Activated naive CD4-positive, alpha-beta T cell treated with anti-CD3 and anti-CD28 coated beads for 36 hours (primary cell): Measurements from ENCODE around the gene NOSIP. TPM values are rescaled to one million over a fixed set of nuclear protein-coding genes. Genes with fewer than 3 reads are reported as not detected.

ENCODE experiments used
- CTCF ChIA-PET: fragments of 350-600 bp; sonication (Branson Sonifier 250); formaldehyde crosslinking; loops from one replicate; lab custom pipeline; 2021; ENCODE audit warnings: antibody characterized with exemption; lab: Charles Lee
- DNase-seq: peaks from one replicate; pipeline ENCODE4 v3.0.0-alpha.2; 2020
- H3K27ac Mint-ChIP-seq: one replicate; pipeline ENCODE4 v1.8.0; 2021; ENCODE audit warnings: mild to moderate bottlenecking, mixed read lengths
- H3K27me3 Mint-ChIP-seq: one replicate; pipeline ENCODE4 v1.8.0; 2021; ENCODE audit warnings: low read depth, mixed read lengths
- H3K36me3 Mint-ChIP-seq: one replicate; pipeline ENCODE4 v1.8.0; 2021; ENCODE audit warnings: low read depth, mixed read lengths
- H3K4me1 Mint-ChIP-seq: one replicate; pipeline ENCODE4 v1.8.0; 2021; ENCODE audit warnings: low read depth, mixed read lengths
- H3K4me3 Mint-ChIP-seq: one replicate; pipeline ENCODE4 v1.8.0; 2021; ENCODE audit warnings: mild to moderate bottlenecking, moderate library complexity, mixed read lengths
- H3K9me3 Mint-ChIP-seq: one replicate; pipeline ENCODE4 v1.8.0; 2021; ENCODE audit warnings: mixed read lengths
- intact Hi-C: fragments of 100-400 bp; cut with micrococcal nuclease; formaldehyde crosslinking; loops from one replicate; pipeline ENCODE4 v1.15.1; 2023
- total RNA-seq, 2 experiments: library from RNA; stranded (reverse); gene quantifications; one replicate each; pipeline ENCODE4 v1.2.3, GENCODE V29; 2021

Gene NOSIP
- total RNA-seq, 2 experiments from 2014 or later: 76.4 to 77.4 TPM

GRCh38 chr19:49538643-49539042 lies 41.7 kb downstream of the NOSIP start:
- CTCF ChIA-PET: interaction anchor here (0.8 kb wide), 1 partner anchor 8 kb away, joined by 5 read pairs; no protein-coding TSS in a partner anchor
- Mint-ChIP-seq H3K27me3 (no peaks in the 10 kb centered on the region), H3K27ac (no peak overlapping the region), H3K9me3 (no peaks in the 10 kb centered on the region), H3K4me1 (peaks cover 15% of the 10 kb centered on the region), H3K4me3 (no peak overlapping the region), H3K36me3 (no peaks in the 10 kb centered on the region)
- intact Hi-C loops: loop anchor here (5.0 kb wide), 1 partner anchor 34 kb away; no protein-coding TSS in a partner anchor
- DNase-seq: no peak

- Mint-ChIP-seq H3K36me3 (no peaks in the 10 kb centered on the region), H3K27ac (no peak overlapping the region), H3K9me3 (no peaks in the 10 kb centered on the region), H3K4me3 (no peak overlapping the region), H3K27me3 (no peaks in the 10 kb centered on the region), H3K4me1 (peaks cover 21% of the 10 kb centered on the region)
- no peak for DNase-seq
- CTCF ChIA-PET: interaction anchor here (0.6 to 4.2 kb wide), 3 partner anchors 11 to 41 kb away, joined by 3 to 34 read pairs (median 5); no protein-coding TSS in a partner anchor
- intact Hi-C loops: loop anchor here (5.0 kb wide), 1 partner anchor 35 kb away; no protein-coding TSS in a partner anchor
Observed at GRCh38 chr19:49536921-49537462, 43.4 kb downstream of the NOSIP start.

GRCh38 chr19:49534632-49535385 lies 45.5 kb downstream of the NOSIP start:
- Mint-ChIP-seq H3K9me3 (no peaks in the 10 kb centered on the region), H3K27ac (no peak overlapping the region), H3K36me3 (no peaks in the 10 kb centered on the region), H3K27me3 (no peaks in the 10 kb centered on the region), H3K4me3 (peak overlapping the region; percentile 83), H3K4me1 (peaks cover 21% of the 10 kb centered on the region)
- DNase-seq: no peak
- CTCF ChIA-PET: interaction anchor here (0.6 to 4.2 kb wide), 11 partner anchors 13 to 61 kb away, joined by 3 to 34 read pairs (median 4); no protein-coding TSS in a partner anchor
- intact Hi-C loops: loop anchor here (2.0 to 5.0 kb wide), 2 partner anchors 18 to 37 kb away; no protein-coding TSS in a partner anchor

GRCh38 chr19:49533551-49534488 lies 46.5 kb downstream of the NOSIP start:
- CTCF ChIA-PET: interaction anchor here (0.6 to 4.2 kb wide), 8 partner anchors 14 to 40 kb away, joined by 3 to 34 read pairs (median 5); no protein-coding TSS in a partner anchor
- Mint-ChIP-seq H3K9me3 (no peaks in the 10 kb centered on the region), H3K27me3 (no peaks in the 10 kb centered on the region), H3K4me1 (peaks cover 21% of the 10 kb centered on the region), H3K27ac (no peak overlapping the region), H3K36me3 (no peaks in the 10 kb centered on the region), H3K4me3 (peak overlapping the region; percentile 83)
- DNase-seq: peak; percentile 82
- intact Hi-C loops: loop anchor here (2.0 kb wide), 1 partner anchor 19 kb away; no protein-coding TSS in a partner anchor

GRCh38 chr19:49530708-49531107 lies 49.6 kb downstream of the NOSIP start:
- no peaks in the 10 kb centered on the region for H3K9me3 Mint-ChIP-seq
- DNase-seq: no peak
- H3K4me3 Mint-ChIP-seq: no peak overlapping the region
- CTCF ChIA-PET: interaction anchor here (0.5 to 1.5 kb wide), 5 partner anchors 17 to 142 kb away, joined by 3 to 9 read pairs (median 4); no protein-coding TSS in a partner anchor
- H3K36me3 Mint-ChIP-seq: no peaks in the 10 kb centered on the region
- no peaks in the 10 kb centered on the region for H3K27me3 Mint-ChIP-seq
- H3K4me1 Mint-ChIP-seq: peaks cover 35% of the 10 kb centered on the region
- intact Hi-C loops: no loop called here
- no peak overlapping the region for H3K27ac Mint-ChIP-seq

GRCh38 chr19:49528211-49528771 lies 52.1 kb downstream of the NOSIP start:
- H3K4me1 Mint-ChIP-seq: peaks cover 21% of the 10 kb centered on the region
- no peaks in the 10 kb centered on the region for H3K9me3 Mint-ChIP-seq
- DNase-seq: no peak
- H3K4me3 Mint-ChIP-seq: peak overlapping the region; percentile 68
- no peak overlapping the region for H3K27ac Mint-ChIP-seq
- CTCF ChIA-PET: interaction anchor here (0.5 to 1.3 kb wide), 5 partner anchors 14 to 43 kb away, joined by 3 to 9 read pairs (median 3); no protein-coding TSS in a partner anchor
- H3K36me3 Mint-ChIP-seq: no peaks in the 10 kb centered on the region
- no peaks in the 10 kb centered on the region for H3K27me3 Mint-ChIP-seq
- intact Hi-C loops: no loop called here

GRCh38 chr19:49524812-49525455 lies 55.4 kb downstream of the NOSIP start:
- intact Hi-C loops: no loop called here
- Mint-ChIP-seq H3K9me3 (no peaks in the 10 kb centered on the region), H3K4me1 (peaks cover 14% of the 10 kb centered on the region), H3K36me3 (no peaks in the 10 kb centered on the region), H3K4me3 (no peak overlapping the region), H3K27me3 (no peaks in the 10 kb centered on the region), H3K27ac (no peak overlapping the region)
- no peak for DNase-seq
- CTCF ChIA-PET: interaction anchor here (0.5 to 0.7 kb wide), 2 partner anchors 46 to 106 kb away, joined by 3 to 4 read pairs; no protein-coding TSS in a partner anchor

- DNase-seq: no peak
- H3K27ac Mint-ChIP-seq: no peak overlapping the region
- CTCF ChIA-PET: interaction anchor here (0.6 to 1.7 kb wide), 3 partner anchors 12 to 48 kb away, joined by 3 to 6 read pairs (median 4); no protein-coding TSS in a partner anchor
- intact Hi-C loops: no loop called here
- no peaks in the 10 kb centered on the region for H3K36me3 Mint-ChIP-seq
- peaks cover 3% of the 10 kb centered on the region for H3K4me1 Mint-ChIP-seq
- H3K9me3 Mint-ChIP-seq: no peaks in the 10 kb centered on the region
- no peak overlapping the region for H3K4me3 Mint-ChIP-seq
- no peaks in the 10 kb centered on the region for H3K27me3 Mint-ChIP-seq
Observed at GRCh38 chr19:49520705-49521319, 59.5 kb downstream of the NOSIP start.

- Mint-ChIP-seq H3K4me1 (peaks cover 15% of the 10 kb centered on the region), H3K36me3 (no peaks in the 10 kb centered on the region), H3K4me3 (no peak overlapping the region), H3K9me3 (no peaks in the 10 kb centered on the region), H3K27me3 (no peaks in the 10 kb centered on the region), H3K27ac (no peak overlapping the region)
- intact Hi-C loops: no loop called here
- CTCF ChIA-PET: interaction anchor here (0.6 to 0.8 kb wide), 3 partner anchors 16 to 53 kb away, joined by 3 to 9 read pairs (median 4); no protein-coding TSS in a partner anchor
- DNase-seq: no peak
Observed at GRCh38 chr19:49518033-49518432, 62.3 kb downstream of the NOSIP start.

- no peak overlapping the region for H3K4me3 Mint-ChIP-seq
- no peaks in the 10 kb centered on the region for H3K9me3 Mint-ChIP-seq
- CTCF ChIA-PET: interaction anchor here (0.9 to 2.5 kb wide), 3 partner anchors 31 to 54 kb away, joined by 4 to 10 read pairs (median 4); no protein-coding TSS in a partner anchor
- H3K4me1 Mint-ChIP-seq: peaks cover 29% of the 10 kb centered on the region
- DNase-seq: no peak
- no peak overlapping the region for H3K27ac Mint-ChIP-seq
- intact Hi-C loops: no loop called here
- H3K27me3 Mint-ChIP-seq: no peaks in the 10 kb centered on the region
- H3K36me3 Mint-ChIP-seq: no peaks in the 10 kb centered on the region
Observed at GRCh38 chr19:49515767-49516166, 64.6 kb downstream of the NOSIP start.
